Measurements from ENCODE around the gene CELA2A. TPM values are rescaled to one million over a fixed set of nuclear protein-coding genes. Genes with fewer than 3 reads are reported as not detected.

The CELA2A gene
- total and polyA plus RNA-seq, 9 of the 15 experiments (the other 6 are each of a cell fraction or from before 2014, with no cell fraction given), result 0.62 TPM; not detected in 8

DNA sequence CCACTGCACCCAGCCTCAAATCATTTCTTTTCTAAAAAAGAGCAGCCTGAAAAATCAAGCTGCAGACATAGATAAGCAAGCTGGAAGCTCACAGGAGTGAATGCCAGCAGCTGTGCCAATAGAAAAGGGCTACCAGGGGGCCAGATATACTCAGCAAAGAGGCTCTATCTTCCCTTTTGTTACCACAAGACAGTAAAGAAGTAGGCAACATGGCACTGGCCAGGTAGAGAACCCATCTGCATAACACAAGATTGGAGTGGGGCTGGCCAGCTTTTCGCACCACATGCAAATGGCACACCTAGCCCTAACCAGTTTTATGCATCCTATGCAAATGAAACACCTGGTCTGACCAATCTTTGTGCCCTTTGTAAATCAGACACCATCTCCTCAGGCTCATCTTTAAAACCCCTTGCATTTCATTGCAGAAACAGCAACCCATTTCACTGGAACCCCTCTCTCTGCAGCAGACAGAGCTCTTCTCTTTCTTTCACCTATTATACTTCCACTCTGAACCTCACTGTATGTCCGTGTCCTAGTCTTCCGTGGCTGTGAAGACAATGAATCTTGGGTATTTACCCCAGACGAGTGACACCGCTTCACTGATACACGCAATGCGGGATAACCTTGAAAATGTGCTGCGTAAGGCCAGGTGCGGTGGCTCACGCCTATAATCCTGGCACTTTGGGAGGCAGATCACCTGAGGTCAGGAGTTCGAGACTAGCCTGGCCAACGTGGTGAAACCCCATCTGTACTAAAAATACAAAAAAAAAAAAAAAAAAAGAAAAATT is 52.4 kb downstream of the CELA2A start:
- 69% methylated on average over 12 of the region's 12 CpGs for WGBS (ENCODE audit: insufficient coverage, low coverage, missing lambda C conversion rate)
- Histone ChIP-seq H2AFZ (ENCODE audit: low read depth, low read length) (no peak overlapping the region), H3K36me3 (ENCODE audit: control insufficient read depth, insufficient read depth, low read length) (peaks cover 55% of the 10 kb centered on the region; the same call in 2 of the 3 replicates), H3K9ac (ENCODE audit: insufficient read depth in 1 of 2, low read depth in 2 of 2, low read length in 2 of 2) (no peak overlapping the region), H3K9me3 (replicated peaks; ENCODE audit: control insufficient read depth, insufficient read depth, low read depth, low read length) (no peaks in the 10 kb centered on the region), H3K27ac (ENCODE audit: extremely low read depth, low read depth, low read length) (no peak overlapping the region), H3K27me3 (ENCODE audit: control insufficient read depth in 2 of 2, insufficient read depth in 2 of 2, low read length in 2 of 2) (no peaks in the 10 kb centered on the region), H4K20me1 (replicated peaks; ENCODE audit: control insufficient read depth, insufficient read depth, low read length) (no peaks in the 10 kb centered on the region; the same call in 1 of the 2 replicates), H3K4me1 (replicated peaks in 1 of 2; ENCODE audit: control insufficient read depth in 2 of 2, insufficient read depth in 2 of 2, low read length in 2 of 2) (peaks cover 4% of the 10 kb centered on the region in 2 experiments; a peak in 3 of 5 replicates), H3K4me2 (ENCODE audit: insufficient read depth, low read length) (no peak overlapping the region), H3K9me1 (ENCODE audit: control insufficient read depth, insufficient read depth, low read length) (no peaks in the 10 kb centered on the region), H3K79me2 (ENCODE audit: control insufficient read depth, insufficient read depth, low read length) (peaks cover 3% of the 10 kb centered on the region; the same call in 2 of the 3 replicates), H3K4me3 (no peak overlapping the region)
- DNase-seq (ENCODE audit: extremely low read depth in 1 of 4, low spot score in 3 of 4) (no peak), FAIRE-seq (peak; percentile 44), ATAC-seq (no peak; the same call in 1 of the 3 replicates)
- TF ChIP-seq MTA2 (IDR thresholded peaks at IDR 0.05; ENCODE audit: low read depth) (0 out of 2 replicates have a peak, but pooled peaks have one; percentile 24), NFE2L1 (tag; IDR thresholded peaks at IDR 0.05; ENCODE audit: borderline replicate concordance, low read depth) (no peak), ZBTB12 (CRISPR knock-in tag; IDR thresholded peaks at IDR 0.05) (no peak), KDM1A (IDR thresholded peaks at IDR 0.05) (peak; percentile 46 to 54; a peak in 3 of 4 replicates), POLR2A (conservative IDR thresholded peaks at IDR 0.05) (no peak), ARID1B (IDR thresholded peaks at IDR 0.05) (peak; percentile 49), CBFA2T3 (IDR thresholded peaks at IDR 0.05) (peak; percentile 80), TCF3 (CRISPR knock-in tag; IDR thresholded peaks at IDR 0.05) (peak; percentile 22; the same call in 1 of the 2 replicates), TAL1 (IDR thresholded peaks at IDR 0.05) (peak; percentile 65), NCOR1 (IDR thresholded peaks at IDR 0.05) (peak; percentile 51; the same call in 1 of the 2 replicates), CBFA2T2 (conservative IDR thresholded peaks at IDR 0.05) (peak; percentile 63), ZNF280A (IDR thresholded peaks at IDR 0.05; ENCODE audit: low read depth, partially characterized antibody) (no peak), HCFC1 (IDR thresholded peaks at IDR 0.05; ENCODE audit: low read depth, low read length) (no peak)
- intact Hi-C loops (cut with micrococcal nuclease), result no loop called here
- ChIA-PET POLR2A (interaction anchor here (0.7 to 1.4 kb wide), 3 partner anchors 9 to 96 kb away, joined by 3 to 4 read pairs (median 3); no protein-coding TSS in a partner anchor), CTCF (ENCODE audit: low intra/inter-chr PET ratio) (no interaction called here)
- in situ Hi-C loops (cut with MboI), result no loop called here
- BruUV-seq (replicated peaks), result no TSS peak

Data from K562 (cell line).